ENCODE results near the gene SEZ6.

- TF ChIP-seq EZH2 (IDR thresholded peaks at IDR 0.05; ENCODE audit: insufficient read depth, low read length), result no peak
- TF ChIP-seq CTCF (IDR thresholded peaks at IDR 0.05; ENCODE audit: insufficient read depth, low read depth, low read length), result no peak
Observed at GRCh38 chr17:29048440-29049368, 42.9 kb upstream of the SEZ6 start.
